Measurements from ENCODE around the gene RALGAPA2. TPM values are rescaled to one million over a fixed set of nuclear protein-coding genes. Genes with fewer than 3 reads are reported as not detected.

Gene RALGAPA2
- polyA plus RNA-seq, 1 donor from 2014 or later = 5.4 TPM

GRCh38 chr20:20407891-20408805 lies 304.3 kb downstream of the RALGAPA2 start:
- H3K27ac Mint-ChIP-seq = no peak overlapping the region
- H3K36me3 Mint-ChIP-seq = peaks cover 14% of the 10 kb centered on the region
- H3K9me3 Mint-ChIP-seq = no peaks in the 10 kb centered on the region
- H3K4me1 Mint-ChIP-seq = no peaks in the 10 kb centered on the region
- no peaks in the 10 kb centered on the region for H3K27me3 Mint-ChIP-seq
- no peak overlapping the region for H3K4me3 Mint-ChIP-seq

- no peaks in the 10 kb centered on the region for H3K9me3 Mint-ChIP-seq
- no peaks in the 10 kb centered on the region for H3K27me3 Mint-ChIP-seq
- no peaks in the 10 kb centered on the region for H3K4me1 Mint-ChIP-seq
- peaks cover 14% of the 10 kb centered on the region for H3K36me3 Mint-ChIP-seq
- peak overlapping the region in 1 of 3 donors; percentile 65 for H3K27ac Mint-ChIP-seq
- H3K4me3 Mint-ChIP-seq = no peak overlapping the region
Observed at GRCh38 chr20:20406306-20406705, 306.1 kb downstream of the RALGAPA2 start.

DNA sequence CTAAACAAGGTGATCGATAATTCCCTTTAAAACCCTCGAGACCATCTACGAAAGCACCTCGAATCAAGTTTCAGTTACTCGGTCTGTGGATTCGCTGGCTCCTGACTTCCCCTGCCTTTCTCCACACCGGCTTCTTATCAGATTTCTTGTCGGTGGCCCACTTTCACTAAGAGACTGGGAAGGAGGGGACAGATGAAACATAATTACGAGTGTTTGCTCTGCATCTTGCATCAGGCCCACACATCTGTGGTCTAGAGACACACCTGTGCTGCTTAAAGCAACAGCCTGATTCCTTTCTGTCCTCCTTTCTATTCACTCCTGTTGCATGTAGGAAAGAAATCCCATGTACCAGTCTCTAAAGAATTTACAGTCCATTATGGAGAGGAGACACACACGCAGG lies 306.8 kb downstream of the RALGAPA2 start:
- H3K27me3 Mint-ChIP-seq = no peaks in the 10 kb centered on the region
- H3K4me3 Mint-ChIP-seq = no peak overlapping the region
- H3K9me3 Mint-ChIP-seq = no peaks in the 10 kb centered on the region
- no peaks in the 10 kb centered on the region for H3K4me1 Mint-ChIP-seq
- H3K36me3 Mint-ChIP-seq = peaks cover 14% of the 10 kb centered on the region
- no peak overlapping the region for H3K27ac Mint-ChIP-seq

GRCh38 chr20:20404633-20405032 lies 307.8 kb downstream of the RALGAPA2 start:
- no peak overlapping the region for H3K27ac Mint-ChIP-seq

GRCh38 chr20:20401991-20402390 lies 310.5 kb downstream of the RALGAPA2 start:
- Mint-ChIP-seq H3K36me3 (peaks cover 10% of the 10 kb centered on the region), H3K27ac (no peak overlapping the region), H3K9me3 (no peaks in the 10 kb centered on the region), H3K4me3 (no peak overlapping the region), H3K4me1 (no peaks in the 10 kb centered on the region), H3K27me3 (no peaks in the 10 kb centered on the region)

More at GRCh38 chr20:20404633-20405032, 307.8 kb downstream of the RALGAPA2 start:
- H3K27me3 Mint-ChIP-seq = no peaks in the 10 kb centered on the region
- no peaks in the 10 kb centered on the region for H3K4me1 Mint-ChIP-seq
- no peaks in the 10 kb centered on the region for H3K9me3 Mint-ChIP-seq
- no peak overlapping the region for H3K4me3 Mint-ChIP-seq
- H3K36me3 Mint-ChIP-seq = peaks cover 10% of the 10 kb centered on the region

- Mint-ChIP-seq H3K4me3 (no peak overlapping the region), H3K4me1 (no peaks in the 10 kb centered on the region), H3K36me3 (peaks cover 6% of the 10 kb centered on the region), H3K27ac (no peak overlapping the region), H3K27me3 (no peaks in the 10 kb centered on the region), H3K9me3 (no peaks in the 10 kb centered on the region)
Observed at GRCh38 chr20:20399531-20400500, 312.6 kb downstream of the RALGAPA2 start.

DNA sequence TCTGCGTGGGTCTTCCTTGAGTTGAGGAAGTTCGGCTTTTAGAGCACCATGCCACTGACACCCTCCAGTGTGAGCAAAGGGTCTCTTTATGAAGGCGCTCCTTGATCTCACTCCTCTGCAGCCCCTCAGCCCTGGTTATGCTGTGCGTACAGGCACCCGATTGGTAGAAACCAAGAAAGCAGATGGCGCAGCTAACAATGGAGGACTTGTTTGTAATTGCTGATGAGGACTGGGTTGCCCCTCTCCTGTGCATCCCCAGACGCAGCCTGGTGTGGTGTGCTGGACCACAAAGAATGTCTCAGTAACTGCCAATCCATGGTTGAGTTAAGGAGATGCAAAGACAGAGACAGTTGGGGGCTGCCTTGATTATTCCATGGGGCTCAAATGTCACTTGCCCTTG lies 314.3 kb downstream of the RALGAPA2 start:
- Mint-ChIP-seq H3K36me3 (peaks cover 4% of the 10 kb centered on the region), H3K9me3 (no peaks in the 10 kb centered on the region), H3K4me1 (no peaks in the 10 kb centered on the region), H3K27ac (no peak overlapping the region), H3K4me3 (no peak overlapping the region), H3K27me3 (no peaks in the 10 kb centered on the region)

DNA sequence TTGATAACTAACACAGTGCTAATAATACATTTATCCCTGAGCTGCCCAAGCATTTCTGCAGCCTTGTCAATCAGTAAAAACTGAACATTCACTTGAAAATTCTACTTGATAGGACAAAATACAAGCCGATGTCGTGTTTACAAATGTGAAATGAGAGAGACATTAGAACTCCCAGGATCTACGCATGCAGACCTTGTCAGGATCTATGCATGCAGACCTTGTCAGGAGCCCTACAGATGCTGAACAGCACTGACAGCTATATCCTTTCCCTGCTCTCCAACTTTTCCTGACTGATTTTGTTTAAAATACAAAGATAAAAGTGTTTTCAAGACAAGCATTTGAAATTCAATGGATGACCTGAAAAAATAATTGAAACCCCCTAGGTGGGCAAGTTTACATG lies 315.6 kb downstream of the RALGAPA2 start:
- Mint-ChIP-seq H3K36me3 (peaks cover 12% of the 10 kb centered on the region), H3K27me3 (no peaks in the 10 kb centered on the region), H3K4me1 (no peaks in the 10 kb centered on the region), H3K9me3 (no peaks in the 10 kb centered on the region), H3K4me3 (no peak overlapping the region), H3K27ac (no peak overlapping the region)

DNA sequence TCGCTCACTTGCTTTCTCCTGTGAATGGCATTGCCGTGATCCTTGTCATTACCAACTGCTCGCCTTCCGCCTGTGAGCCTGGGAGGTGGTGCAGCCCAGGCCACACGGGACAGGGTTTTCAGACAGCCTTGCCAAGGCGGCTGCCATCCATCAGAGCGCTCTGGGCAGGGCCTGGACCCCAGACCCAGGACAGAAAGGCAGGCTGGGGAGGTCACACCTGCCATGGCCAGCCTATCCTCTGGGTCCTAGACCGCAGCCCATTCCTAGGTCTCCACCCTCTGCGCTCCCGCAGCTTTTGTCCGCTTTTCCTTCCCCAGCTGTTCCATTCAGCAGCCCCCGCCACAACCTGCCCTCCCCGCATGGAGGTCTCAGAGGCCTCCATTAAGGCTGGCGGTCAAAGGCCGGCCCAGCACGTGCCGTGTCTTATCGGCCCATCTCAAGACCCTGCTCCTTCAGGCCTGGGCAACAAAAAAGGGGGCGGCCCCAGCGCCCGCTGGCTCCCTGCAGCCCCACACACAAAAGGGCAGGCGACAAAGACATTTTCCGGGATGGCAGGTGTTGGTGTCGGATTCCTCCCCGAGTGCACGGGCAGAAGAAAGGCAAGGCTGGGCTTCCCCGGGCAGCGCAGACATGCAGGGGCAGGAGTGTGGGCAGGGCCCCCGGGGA lies 316.4 kb downstream of the RALGAPA2 start:
- Mint-ChIP-seq H3K27me3 (no peaks in the 10 kb centered on the region), H3K9me3 (no peaks in the 10 kb centered on the region), H3K4me1 (no peaks in the 10 kb centered on the region), H3K4me3 (no peak overlapping the region), H3K36me3 (peaks cover 12% of the 10 kb centered on the region), H3K27ac (no peak overlapping the region)

GRCh38 chr20:20395087-20395486 lies 317.4 kb downstream of the RALGAPA2 start:
- peaks cover 12% of the 10 kb centered on the region for H3K36me3 Mint-ChIP-seq
- H3K9me3 Mint-ChIP-seq = no peaks in the 10 kb centered on the region
- H3K4me1 Mint-ChIP-seq = no peaks in the 10 kb centered on the region
- H3K4me3 Mint-ChIP-seq = no peak overlapping the region
- H3K27me3 Mint-ChIP-seq = no peaks in the 10 kb centered on the region
- H3K27ac Mint-ChIP-seq = peak overlapping the region in 1 of 3 donors; percentile 26

DNA sequence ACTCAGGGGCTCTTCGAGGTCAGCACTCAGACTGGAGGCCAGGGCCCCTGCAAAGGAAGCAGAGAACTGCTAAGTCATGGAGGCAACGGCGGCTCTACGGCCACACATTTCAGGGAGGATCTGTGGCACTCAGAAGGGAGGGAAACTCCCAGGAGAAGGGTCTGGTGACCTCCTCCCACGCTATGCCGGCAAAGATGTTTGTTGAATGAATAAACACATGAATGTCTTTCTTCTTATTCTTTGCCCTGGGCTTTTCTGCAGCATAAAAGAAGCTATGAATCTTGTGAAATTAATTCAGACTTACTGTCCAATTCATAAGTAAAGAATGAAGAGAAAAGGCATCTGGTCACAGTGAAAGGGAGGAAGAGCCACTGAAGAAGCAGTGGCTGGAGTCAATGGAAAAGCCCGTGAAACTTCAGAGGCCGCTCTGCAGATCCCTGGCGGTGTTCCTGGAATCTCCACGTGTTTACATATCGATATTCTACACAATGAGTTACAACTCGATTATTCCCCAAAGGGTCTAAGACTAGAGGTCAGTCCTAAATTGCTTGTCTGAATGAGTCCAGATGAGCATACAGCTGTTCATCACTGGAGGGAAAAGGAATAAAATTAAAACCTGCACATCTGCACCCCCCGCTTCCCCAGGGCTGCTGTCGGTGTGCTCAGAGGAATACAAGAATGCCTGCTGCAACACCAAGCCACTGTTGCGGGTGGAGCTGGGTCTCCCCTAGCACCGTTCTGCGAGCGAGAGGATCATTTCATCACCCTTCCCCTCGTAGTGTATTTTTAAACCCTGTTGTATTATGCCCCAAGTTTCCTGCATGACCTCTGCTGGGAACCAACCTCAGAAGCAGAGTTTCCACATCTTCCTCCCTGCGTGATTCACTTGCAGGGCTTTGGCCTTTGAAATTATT lies 319.0 kb downstream of the RALGAPA2 start:
- no peaks in the 10 kb centered on the region for H3K27me3 Mint-ChIP-seq
- no peaks in the 10 kb centered on the region for H3K9me3 Mint-ChIP-seq
- H3K36me3 Mint-ChIP-seq = peaks cover 8% of the 10 kb centered on the region
- no peak overlapping the region for H3K4me3 Mint-ChIP-seq
- no peak overlapping the region for H3K27ac Mint-ChIP-seq
- no peaks in the 10 kb centered on the region for H3K4me1 Mint-ChIP-seq

DNA sequence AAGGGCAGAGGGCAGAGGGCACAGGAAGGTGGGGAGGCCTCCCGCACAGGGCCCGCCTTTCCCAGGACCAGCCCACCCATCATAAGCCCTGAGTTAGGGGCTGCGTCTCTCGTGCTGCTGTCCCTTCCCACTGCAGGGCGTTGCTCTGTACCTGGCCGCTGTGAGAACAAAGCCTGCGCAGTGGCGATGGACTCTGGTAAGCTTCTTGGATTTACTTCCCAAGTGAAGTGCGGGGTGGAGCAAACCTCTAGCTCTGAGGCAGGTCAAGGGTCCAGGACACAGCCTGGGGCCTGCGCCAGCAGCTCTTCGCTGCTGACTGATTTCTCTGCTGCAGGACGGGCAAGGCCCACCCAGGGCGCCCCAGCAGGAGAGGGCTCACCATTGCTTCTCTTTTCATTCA lies 320.7 kb downstream of the RALGAPA2 start:
- Mint-ChIP-seq H3K4me3 (no peak overlapping the region), H3K36me3 (peaks cover 8% of the 10 kb centered on the region), H3K9me3 (no peaks in the 10 kb centered on the region), H3K27me3 (peaks cover 2% of the 10 kb centered on the region), H3K4me1 (peaks cover 0 to 1% (median 0%) of the 10 kb centered on the region in 3 donors), H3K27ac (peak overlapping the region in 1 of 3 donors; percentile 10)

GRCh38 chr20:20391115-20391514 lies 321.3 kb downstream of the RALGAPA2 start:
- peak overlapping the region in 1 of 3 donors; percentile 87 for H3K27ac Mint-ChIP-seq
- H3K36me3 Mint-ChIP-seq = peaks cover 8% of the 10 kb centered on the region
- H3K27me3 Mint-ChIP-seq = peaks cover 2% of the 10 kb centered on the region
- peaks cover 0 to 1% (median 0%) of the 10 kb centered on the region in 3 donors for H3K4me1 Mint-ChIP-seq
- H3K9me3 Mint-ChIP-seq = no peaks in the 10 kb centered on the region
- no peak overlapping the region for H3K4me3 Mint-ChIP-seq

DNA sequence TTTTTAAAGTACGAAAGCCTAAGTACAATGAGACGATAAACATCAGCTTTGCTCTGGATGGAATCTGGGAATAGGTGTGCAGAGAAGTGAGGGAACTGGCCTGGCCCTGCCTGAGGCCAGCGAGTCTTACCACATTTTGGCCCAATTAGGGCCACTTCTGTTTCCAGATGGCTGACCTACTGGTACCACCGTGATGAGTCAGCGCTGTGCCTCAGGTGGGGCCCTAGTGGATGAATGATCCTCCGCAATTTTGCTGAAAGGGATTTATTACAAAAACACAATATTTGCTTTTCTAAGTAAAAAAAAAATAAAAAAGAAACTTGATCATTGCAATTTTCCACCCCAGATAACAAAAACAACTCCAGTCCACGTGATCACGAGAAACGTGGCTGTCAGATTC lies 322.1 kb downstream of the RALGAPA2 start:
- no peak overlapping the region for H3K4me3 Mint-ChIP-seq
- peaks cover 0 to 1% (median 0%) of the 10 kb centered on the region in 3 donors for H3K4me1 Mint-ChIP-seq
- H3K27me3 Mint-ChIP-seq = peaks cover 2% of the 10 kb centered on the region
- H3K27ac Mint-ChIP-seq = no peak overlapping the region
- H3K36me3 Mint-ChIP-seq = peaks cover 8% of the 10 kb centered on the region
- H3K9me3 Mint-ChIP-seq = no peaks in the 10 kb centered on the region

Measured in IgD-negative memory B cell (primary cell).